ENCODE data around the gene SUPT3H. TPM values are rescaled to one million over a fixed set of nuclear protein-coding genes. Genes with fewer than 3 reads are reported as not detected.

Gene SUPT3H
- total RNA-seq, 1 donor from 2014 or later = 12.4 TPM

DNA sequence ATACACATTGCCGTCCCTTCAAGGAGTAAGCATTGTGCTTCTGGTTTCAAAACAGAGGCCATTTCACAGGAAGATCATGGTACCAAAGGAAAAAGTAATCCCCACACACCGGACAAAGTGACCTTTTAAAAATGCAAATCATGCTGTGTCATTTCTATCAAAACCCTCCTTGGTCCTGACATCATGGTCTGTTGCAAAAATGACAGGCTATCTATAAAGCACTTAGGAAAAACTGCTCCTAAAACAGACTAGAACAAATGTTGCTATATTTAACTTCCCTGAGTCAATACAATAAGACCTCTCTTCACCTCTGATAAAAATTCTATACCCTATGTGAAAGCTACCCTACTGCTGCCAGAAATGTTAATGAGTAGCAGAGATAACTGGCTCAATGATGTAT, 403.2 kb downstream of the SUPT3H start:
- H3K27ac Mint-ChIP-seq = no peak overlapping the region
- no peaks in the 10 kb centered on the region for H3K27me3 Mint-ChIP-seq
- peaks cover 18% of the 10 kb centered on the region for H3K9me3 Mint-ChIP-seq
- H3K4me3 Mint-ChIP-seq = no peak overlapping the region
- DNase-seq = no peak
- peaks cover 17% of the 10 kb centered on the region for H3K36me3 Mint-ChIP-seq (ENCODE audit: low read depth)
- intact Hi-C loops (cut with micrococcal nuclease) = no loop called here
- peaks cover 16% of the 10 kb centered on the region for H3K4me1 Mint-ChIP-seq

DNA sequence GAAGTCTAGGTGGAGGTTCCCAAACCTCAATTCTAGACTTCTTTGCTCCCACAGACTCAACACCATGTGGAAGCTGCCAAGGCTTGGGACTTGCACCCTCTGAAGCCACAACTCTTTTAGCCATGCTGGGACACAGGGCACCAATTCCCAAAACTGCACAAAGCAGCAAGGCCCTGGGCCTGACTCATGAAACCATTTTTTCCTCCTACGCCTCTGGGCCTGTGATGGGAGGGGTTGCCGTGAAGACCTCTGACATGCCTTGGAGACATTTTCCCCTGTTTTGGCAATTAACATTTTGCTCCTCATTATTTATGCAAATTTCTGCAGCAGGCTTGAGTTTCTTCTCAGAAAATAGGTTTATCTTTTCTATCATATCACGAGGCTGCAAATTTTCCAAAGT, 405.0 kb downstream of the SUPT3H start:
- no peak overlapping the region for H3K27ac Mint-ChIP-seq
- peaks cover 17% of the 10 kb centered on the region for H3K36me3 Mint-ChIP-seq (ENCODE audit: low read depth)
- no peak for DNase-seq
- H3K27me3 Mint-ChIP-seq = no peaks in the 10 kb centered on the region
- H3K4me1 Mint-ChIP-seq = peaks cover 15% of the 10 kb centered on the region
- H3K9me3 Mint-ChIP-seq = peaks cover 18% of the 10 kb centered on the region
- no peak overlapping the region for H3K4me3 Mint-ChIP-seq
- intact Hi-C loops (cut with micrococcal nuclease) = no loop called here

GRCh38 chr6:44969446-44970185, 408.1 kb downstream of the SUPT3H start:
- H3K4me1 Mint-ChIP-seq = peaks cover 11% of the 10 kb centered on the region
- no peak overlapping the region for H3K27ac Mint-ChIP-seq
- H3K36me3 Mint-ChIP-seq (ENCODE audit: low read depth) = peaks cover 17% of the 10 kb centered on the region
- intact Hi-C loops (cut with micrococcal nuclease) = no loop called here
- no peaks in the 10 kb centered on the region for H3K27me3 Mint-ChIP-seq
- H3K4me3 Mint-ChIP-seq = no peak overlapping the region
- no peak for DNase-seq
- H3K9me3 Mint-ChIP-seq = peaks cover 18% of the 10 kb centered on the region

GRCh38 chr6:44967481-44967880, 410.3 kb downstream of the SUPT3H start:
- Mint-ChIP-seq H3K36me3 (ENCODE audit: low read depth) (peaks cover 2% of the 10 kb centered on the region), H3K27me3 (no peaks in the 10 kb centered on the region), H3K4me1 (peaks cover 10% of the 10 kb centered on the region), H3K4me3 (no peak overlapping the region), H3K9me3 (peaks cover 8% of the 10 kb centered on the region), H3K27ac (no peak overlapping the region)
- no peak for DNase-seq
- intact Hi-C loops (cut with micrococcal nuclease) = no loop called here

GRCh38 chr6:44966449-44967092, 411.2 kb downstream of the SUPT3H start:
- peaks cover 6% of the 10 kb centered on the region for H3K9me3 Mint-ChIP-seq
- intact Hi-C loops (cut with micrococcal nuclease) = no loop called here
- no peak overlapping the region for H3K27ac Mint-ChIP-seq
- no peaks in the 10 kb centered on the region for H3K27me3 Mint-ChIP-seq
- DNase-seq = no peak
- no peak overlapping the region for H3K4me3 Mint-ChIP-seq
- H3K36me3 Mint-ChIP-seq (ENCODE audit: low read depth) = peaks cover 2% of the 10 kb centered on the region
- peaks cover 13% of the 10 kb centered on the region for H3K4me1 Mint-ChIP-seq

DNA sequence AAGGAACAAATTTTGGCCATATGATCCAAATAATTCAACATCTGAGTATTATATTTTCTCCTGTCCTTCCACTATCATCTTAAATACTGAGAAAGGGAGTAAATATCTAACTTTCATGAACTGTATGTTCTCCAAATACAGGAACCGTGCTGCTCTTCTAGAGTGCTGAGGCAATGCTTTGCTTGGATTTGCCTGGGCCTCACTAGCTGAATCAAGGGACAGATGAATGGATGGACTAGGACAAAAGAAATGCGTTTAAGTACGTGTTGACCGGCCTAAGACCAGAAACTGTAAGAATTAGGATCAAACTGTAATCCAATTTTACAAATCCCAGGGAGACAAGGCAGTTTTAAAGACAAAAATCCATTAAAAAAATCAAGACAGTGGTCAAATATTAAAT, 412.0 kb downstream of the SUPT3H start:
- DNase-seq = no peak
- H3K9me3 Mint-ChIP-seq = no peaks in the 10 kb centered on the region
- H3K27me3 Mint-ChIP-seq = no peaks in the 10 kb centered on the region
- H3K4me1 Mint-ChIP-seq = peaks cover 15% of the 10 kb centered on the region
- intact Hi-C loops (cut with micrococcal nuclease) = no loop called here
- no peaks in the 10 kb centered on the region for H3K36me3 Mint-ChIP-seq (ENCODE audit: low read depth)
- no peak overlapping the region for H3K27ac Mint-ChIP-seq
- no peak overlapping the region for H3K4me3 Mint-ChIP-seq

DNA sequence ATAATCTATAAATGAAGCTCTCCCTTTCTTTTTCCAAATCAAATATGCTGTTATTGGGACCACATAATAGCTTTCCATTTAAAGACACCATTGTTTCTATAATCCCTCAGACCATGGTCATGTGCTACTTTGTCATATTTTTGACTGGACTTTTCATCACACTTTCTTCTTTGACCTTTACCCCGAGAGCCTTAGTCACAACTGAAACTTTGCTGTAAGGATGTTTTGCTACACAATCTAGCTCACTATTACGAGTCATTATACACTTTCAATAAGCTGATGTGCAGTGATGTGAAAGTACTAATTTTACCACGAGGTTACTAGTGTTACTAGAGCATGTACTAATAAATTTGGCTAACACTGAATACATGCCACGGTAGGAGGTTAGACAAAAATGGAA, 416.8 kb downstream of the SUPT3H start:
- Mint-ChIP-seq H3K9me3 (peaks cover 3% of the 10 kb centered on the region), H3K36me3 (ENCODE audit: low read depth) (peaks cover 5% of the 10 kb centered on the region), H3K27ac (peak overlapping the region; percentile 71), H3K4me3 (peak overlapping the region; percentile 11), H3K27me3 (no peaks in the 10 kb centered on the region), H3K4me1 (peaks cover 8% of the 10 kb centered on the region)
- intact Hi-C loops (cut with micrococcal nuclease) = no loop called here
- DNase-seq = no peak

DNA sequence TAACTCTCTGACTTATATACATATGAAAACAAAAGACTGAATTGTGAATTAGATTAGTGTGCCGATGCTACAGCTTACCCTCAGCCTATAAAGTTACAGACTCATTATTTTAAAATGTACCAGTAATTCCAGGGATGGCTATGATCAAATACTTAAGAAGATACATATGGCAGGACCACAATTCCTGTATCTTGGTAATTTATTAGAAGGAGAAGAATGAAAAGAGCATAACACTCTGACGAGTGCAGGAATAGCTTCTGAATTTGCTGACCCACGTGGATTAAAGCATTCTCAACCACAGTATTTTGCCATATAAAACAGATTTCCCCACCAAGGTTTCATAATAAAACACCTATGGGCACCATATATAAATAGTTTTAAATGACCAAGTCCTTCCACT, 418.1 kb downstream of the SUPT3H start:
- Mint-ChIP-seq H3K4me1 (peaks cover 8% of the 10 kb centered on the region), H3K27me3 (no peaks in the 10 kb centered on the region), H3K27ac (no peak overlapping the region), H3K36me3 (ENCODE audit: low read depth) (peaks cover 7% of the 10 kb centered on the region), H3K9me3 (peaks cover 3% of the 10 kb centered on the region), H3K4me3 (no peak overlapping the region)
- no peak for DNase-seq
- intact Hi-C loops (cut with micrococcal nuclease) = no loop called here

DNA sequence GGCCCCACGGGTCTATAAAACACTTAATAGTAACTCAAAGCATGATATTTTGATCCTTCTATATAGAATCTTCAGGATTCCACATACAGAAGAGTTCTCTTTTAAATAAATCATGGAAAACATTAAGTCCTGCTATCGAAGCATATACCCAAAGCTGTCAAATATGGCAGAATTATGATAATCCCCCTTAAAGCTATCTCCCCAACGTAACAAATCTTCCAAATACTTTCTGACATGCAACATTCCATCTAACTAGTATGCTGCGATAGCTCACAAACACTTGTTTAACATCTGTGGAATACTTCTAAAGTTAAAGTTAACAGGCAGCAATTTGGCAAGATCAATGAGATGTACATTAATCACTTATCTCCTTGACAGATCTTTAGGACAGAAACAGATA, 420.6 kb downstream of the SUPT3H start:
- intact Hi-C loops (cut with micrococcal nuclease) = no loop called here
- Mint-ChIP-seq H3K27me3 (no peaks in the 10 kb centered on the region), H3K4me1 (peaks cover 7% of the 10 kb centered on the region), H3K4me3 (no peak overlapping the region), H3K27ac (no peak overlapping the region), H3K9me3 (peaks cover 11% of the 10 kb centered on the region), H3K36me3 (ENCODE audit: low read depth) (peaks cover 8% of the 10 kb centered on the region)
- DNase-seq = no peak

GRCh38 chr6:44956396-44956795, 421.3 kb downstream of the SUPT3H start:
- Mint-ChIP-seq H3K27me3 (no peaks in the 10 kb centered on the region), H3K36me3 (ENCODE audit: low read depth) (peaks cover 8% of the 10 kb centered on the region), H3K4me3 (no peak overlapping the region), H3K4me1 (peaks cover 6% of the 10 kb centered on the region), H3K9me3 (peaks cover 11% of the 10 kb centered on the region), H3K27ac (no peak overlapping the region)
- DNase-seq = no peak
- intact Hi-C loops (cut with micrococcal nuclease) = no loop called here

GRCh38 chr6:44955145-44955544, 422.6 kb downstream of the SUPT3H start:
- no peak overlapping the region for H3K27ac Mint-ChIP-seq
- H3K27me3 Mint-ChIP-seq = no peaks in the 10 kb centered on the region
- H3K4me3 Mint-ChIP-seq = no peak overlapping the region
- intact Hi-C loops (cut with micrococcal nuclease) = no loop called here
- H3K4me1 Mint-ChIP-seq = peaks cover 8% of the 10 kb centered on the region
- peaks cover 14% of the 10 kb centered on the region for H3K36me3 Mint-ChIP-seq (ENCODE audit: low read depth)
- DNase-seq = no peak
- peaks cover 14% of the 10 kb centered on the region for H3K9me3 Mint-ChIP-seq

DNA sequence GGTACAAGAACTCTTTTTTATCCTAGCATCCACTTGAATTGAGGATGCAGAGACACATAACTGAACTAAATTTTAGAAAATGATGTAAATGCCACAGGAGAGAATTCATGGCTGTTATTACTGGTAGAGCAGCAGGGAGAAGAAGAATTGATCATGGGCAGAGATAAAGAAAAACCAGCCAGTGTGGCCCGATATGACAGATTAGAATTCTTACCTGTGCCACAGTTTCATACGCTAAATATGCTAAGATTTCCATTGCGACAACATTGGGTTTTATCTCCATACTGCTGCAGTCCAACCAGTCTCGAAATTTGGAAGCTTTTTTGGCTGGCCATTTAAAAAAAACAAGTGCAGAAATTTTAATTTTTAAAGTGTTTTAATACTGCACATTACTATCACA, 423.5 kb downstream of the SUPT3H start:
- Mint-ChIP-seq H3K27me3 (no peaks in the 10 kb centered on the region), H3K9me3 (peaks cover 14% of the 10 kb centered on the region), H3K4me1 (peaks cover 8% of the 10 kb centered on the region), H3K27ac (no peak overlapping the region), H3K36me3 (ENCODE audit: low read depth) (peaks cover 21% of the 10 kb centered on the region), H3K4me3 (no peak overlapping the region)
- no peak for DNase-seq
- intact Hi-C loops (cut with micrococcal nuclease) = no loop called here

DNA sequence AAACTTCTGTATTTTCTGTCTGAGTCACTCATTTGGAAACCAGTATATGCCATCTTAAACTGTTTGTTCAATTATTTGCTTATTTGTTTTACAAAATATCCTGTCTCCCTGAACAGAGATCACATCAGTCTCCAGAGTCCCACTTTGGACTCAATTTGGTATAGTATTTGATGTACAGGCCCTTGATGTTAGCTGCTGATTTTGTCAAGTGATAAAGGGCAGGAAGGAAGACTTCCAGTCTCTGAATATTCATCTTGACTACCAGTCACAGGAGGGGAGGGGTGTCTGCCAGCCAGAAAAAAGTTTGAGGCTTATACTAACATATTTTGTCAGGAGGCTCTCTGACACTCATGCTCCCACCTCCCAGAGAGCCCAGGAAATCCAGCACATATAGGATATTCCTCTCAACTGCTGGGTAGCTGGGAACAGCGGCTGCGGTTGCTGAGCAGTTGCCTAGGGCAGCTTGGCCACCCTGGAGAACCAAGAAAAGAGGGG, 426.4 kb downstream of the SUPT3H start:
- Mint-ChIP-seq H3K4me1 (peaks cover 8% of the 10 kb centered on the region), H3K27ac (no peak overlapping the region), H3K4me3 (no peak overlapping the region), H3K36me3 (ENCODE audit: low read depth) (peaks cover 26% of the 10 kb centered on the region), H3K27me3 (no peaks in the 10 kb centered on the region), H3K9me3 (peaks cover 17% of the 10 kb centered on the region)
- intact Hi-C loops (cut with micrococcal nuclease) = no loop called here
- no peak for DNase-seq

DNA sequence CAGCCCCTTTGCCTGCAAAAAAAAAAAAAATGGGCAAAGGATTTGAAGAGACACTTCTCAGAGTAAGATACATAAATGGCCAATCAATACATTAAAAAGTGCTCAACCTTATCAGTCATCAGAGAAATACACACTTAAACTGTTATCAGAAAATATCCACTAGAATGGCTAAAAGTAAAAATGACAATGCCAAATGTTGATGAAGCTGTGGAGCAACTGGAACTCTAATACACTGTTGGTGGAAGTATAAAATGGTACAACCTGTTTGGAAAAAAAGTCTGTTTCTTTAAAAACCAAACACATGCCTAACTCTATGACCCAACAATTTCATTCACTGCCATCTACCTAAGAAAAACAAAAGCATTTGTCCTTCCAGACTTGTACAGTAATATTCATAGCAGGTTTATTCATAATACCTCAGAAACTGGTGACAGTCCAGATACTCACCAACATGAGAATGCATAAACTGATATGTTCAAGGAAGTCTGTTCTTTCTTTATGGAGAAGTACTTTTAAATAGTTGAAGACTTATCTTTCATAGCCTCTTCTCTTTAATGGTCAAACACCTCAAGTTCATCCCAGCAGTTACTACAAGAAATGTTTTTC, 428.0 kb downstream of the SUPT3H start:
- no peak for DNase-seq
- H3K4me1 Mint-ChIP-seq = peaks cover 8% of the 10 kb centered on the region
- no peak overlapping the region for H3K4me3 Mint-ChIP-seq
- peaks cover 19% of the 10 kb centered on the region for H3K9me3 Mint-ChIP-seq
- intact Hi-C loops (cut with micrococcal nuclease) = no loop called here
- no peak overlapping the region for H3K27ac Mint-ChIP-seq
- H3K27me3 Mint-ChIP-seq = no peaks in the 10 kb centered on the region
- H3K36me3 Mint-ChIP-seq (ENCODE audit: low read depth) = peaks cover 25% of the 10 kb centered on the region

Data from activated CD4-positive, alpha-beta T cell treated with anti-CD3 and anti-CD28 coated beads, Interleukin-2, amount 10 ng/mL, durations not matched to agents 24 days and 14 days (primary cell).